ENCODE results near the gene SLC12A8. TPM values are rescaled to one million over a fixed set of nuclear protein-coding genes. Genes with fewer than 3 reads are reported as not detected.
A peak's percentile ranks its signal among the peaks of the same experiment; 100 is the strongest.

SLC12A8 gene
- total RNA-seq, 4 donors from 2014 or later = 2.3 to 13.1 (median 3.9) TPM

- intact Hi-C loops (cut with DNase I; ENCODE audit: low total_unique reads) = no loop called here
- no peak for TF ChIP-seq POLR2A (IDR thresholded peaks at IDR 0.05)
- TF ChIP-seq CTCF (IDR thresholded peaks at IDR 0.05) = no peak
- DNase-seq (ENCODE audit: low spot score in 2 of 2) = no peak
- WGBS, 2 donors = 85 to 86% methylated on average over 7 of the region's 7 CpGs
- no peak overlapping the region for H3K4me3 ChIP-seq (ENCODE audit: low read depth, poor library complexity, severe bottlenecking)
Measured at GRCh38 chr3:125194061-125194848, 18.3 kb downstream of the SLC12A8 start.

GRCh38 chr3:125192190-125193035 lies 20.1 kb downstream of the SLC12A8 start:
- no peak for TF ChIP-seq POLR2A (IDR thresholded peaks at IDR 0.05)
- no peak for TF ChIP-seq CTCF (IDR thresholded peaks at IDR 0.05)
- 80 to 84% methylated on average over 12 of the region's 12 CpGs for WGBS, 2 donors
- H3K4me3 ChIP-seq (ENCODE audit: low read depth, poor library complexity, severe bottlenecking) = no peak overlapping the region
- DNase-seq (ENCODE audit: low spot score in 2 of 2) = no peak
- intact Hi-C loops (cut with DNase I; ENCODE audit: low total_unique reads) = no loop called here

GRCh38 chr3:125191730-125192129 lies 20.8 kb downstream of the SLC12A8 start:
- 81 to 82% methylated on average over 7 of the region's 7 CpGs for WGBS, 2 donors
- intact Hi-C loops (cut with DNase I; ENCODE audit: low total_unique reads) = no loop called here
- TF ChIP-seq CTCF (IDR thresholded peaks at IDR 0.05) (no peak), POLR2A (IDR thresholded peaks at IDR 0.05) (no peak)
- H3K4me3 ChIP-seq (ENCODE audit: low read depth, poor library complexity, severe bottlenecking) = no peak overlapping the region
- peak in 1 of 2 donors; percentile 8 for DNase-seq (ENCODE audit: low spot score in 2 of 2)

GRCh38 chr3:125191256-125191655 lies 21.3 kb downstream of the SLC12A8 start:
- no peak overlapping the region for H3K4me3 ChIP-seq (ENCODE audit: low read depth, poor library complexity, severe bottlenecking)
- 71 to 78% methylated on average over 4 of the region's 4 CpGs for whole genome bisulfite sequencing, 2 donors
- DNase-seq (ENCODE audit: low spot score in 2 of 2) = peak in 1 of 2 donors; percentile 2
- TF ChIP-seq CTCF (IDR thresholded peaks at IDR 0.05) = no peak
- no peak for TF ChIP-seq POLR2A (IDR thresholded peaks at IDR 0.05)
- intact Hi-C loops (cut with DNase I; ENCODE audit: low total_unique reads) = no loop called here

- intact Hi-C loops (cut with DNase I; ENCODE audit: low total_unique reads) = no loop called here
- no peak for DNase-seq (ENCODE audit: low spot score in 2 of 2)
- WGBS, 2 donors = 76 to 94% methylated on average over 3 of the region's 3 CpGs
- TF ChIP-seq POLR2A (IDR thresholded peaks at IDR 0.05) = no peak
- no peak for TF ChIP-seq CTCF (IDR thresholded peaks at IDR 0.05)
- H3K4me3 ChIP-seq (ENCODE audit: low read depth, poor library complexity, severe bottlenecking) = no peak overlapping the region
Measured at GRCh38 chr3:125190786-125191185, 21.8 kb downstream of the SLC12A8 start.
